HEK293 (cell line): Measurements from ENCODE around the gene PELI3.

Source experiments
- SP7 ChIP-seq: fragments of 450-650 bp; formaldehyde crosslinking; IDR thresholded peaks from 2 replicates; pipeline ENCODE4 v1.5.1; 2016; ENCODE audit warnings: missing biosample characterization, missing genetic modification characterization
- YY1 ChIP-seq: fragments of 450-650 bp; formaldehyde crosslinking; IDR thresholded peaks from 2 replicates; pipeline ENCODE4 v1.5.1; 2018; ENCODE audit warnings: missing biosample characterization, missing genetic modification characterization
- ZBTB26 ChIP-seq: fragments of 450-650 bp; formaldehyde crosslinking; optimal IDR thresholded peaks from 2 replicates; pipeline ENCODE3; 2016; ENCODE audit warnings: missing biosample characterization, mild to moderate bottlenecking, missing genetic modification characterization
- ZNF132 ChIP-seq: fragments of 450-650 bp; formaldehyde crosslinking; IDR thresholded peaks from 2 replicates; pipeline ENCODE4 v1.5.1; 2017; ENCODE audit warnings: missing biosample characterization, missing genetic modification characterization, borderline replicate concordance
- ZNF221 ChIP-seq: fragments of 450-650 bp; formaldehyde crosslinking; IDR thresholded peaks from 2 replicates; pipeline ENCODE4 v1.5.1; 2017; ENCODE audit warnings: missing biosample characterization, missing genetic modification characterization, borderline replicate concordance
- ZNF391 ChIP-seq: fragments of 450-650 bp; formaldehyde crosslinking; IDR thresholded peaks from 2 replicates; pipeline ENCODE4 v1.5.1; 2016; ENCODE audit warnings: low read depth, missing biosample characterization, missing genetic modification characterization, borderline replicate concordance
- ZNF394 ChIP-seq: fragments of 450-650 bp; formaldehyde crosslinking; IDR thresholded peaks from 2 replicates; pipeline ENCODE4 v1.5.1; 2016; ENCODE audit warnings: missing biosample characterization, missing genetic modification characterization, mild to moderate bottlenecking, moderate library complexity, borderline replicate concordance
- ZNF580 ChIP-seq: fragments of 450-650 bp; formaldehyde crosslinking; IDR thresholded peaks from 2 replicates; pipeline ENCODE4 v1.5.1; 2016; ENCODE audit warnings: missing biosample characterization, missing genetic modification characterization
- ZNF664 ChIP-seq: fragments of 450-650 bp; formaldehyde crosslinking; IDR thresholded peaks from 2 replicates; pipeline ENCODE4 v1.5.1; 2016; ENCODE audit warnings: missing biosample characterization, missing genetic modification characterization
- TF ChIP-seq, protein P1 (sequence below): fragments of 450-650 bp; formaldehyde crosslinking; IDR thresholded peaks from 2 replicates; pipeline ENCODE4 v1.5.1; 2016; ENCODE audit warnings: missing biosample characterization, missing genetic modification characterization
- TF ChIP-seq, protein P2 (sequence below): fragments of 450-650 bp; formaldehyde crosslinking; conservative IDR thresholded peaks from 2 replicates; pipeline ENCODE4 v1.5.1; 2016; ENCODE audit warnings: low read depth, missing biosample characterization, missing genetic modification characterization
- TF ChIP-seq, protein P3 (sequence below): fragments of 450-650 bp; formaldehyde crosslinking; IDR thresholded peaks from 2 replicates; pipeline ENCODE4 v1.5.1; 2017; ENCODE audit warnings: missing biosample characterization, missing genetic modification characterization
- TF ChIP-seq, protein P4 (sequence below): fragments of 450-650 bp; formaldehyde crosslinking; IDR thresholded peaks from 2 replicates; pipeline ENCODE4 v1.5.1; 2016; ENCODE audit warnings: missing biosample characterization, missing genetic modification characterization, borderline replicate concordance
- TF ChIP-seq, protein P5 (sequence below): fragments of 450-650 bp; formaldehyde crosslinking; IDR thresholded peaks from 2 replicates; pipeline ENCODE4 v1.5.1; 2016; ENCODE audit warnings: missing biosample characterization, missing genetic modification characterization
- TF ChIP-seq, protein P6 (sequence below): fragments of 450-650 bp; formaldehyde crosslinking; IDR thresholded peaks from 2 replicates; pipeline ENCODE4 v1.5.1; 2016; ENCODE audit warnings: missing biosample characterization, missing genetic modification characterization

Gene PELI3

DNA sequence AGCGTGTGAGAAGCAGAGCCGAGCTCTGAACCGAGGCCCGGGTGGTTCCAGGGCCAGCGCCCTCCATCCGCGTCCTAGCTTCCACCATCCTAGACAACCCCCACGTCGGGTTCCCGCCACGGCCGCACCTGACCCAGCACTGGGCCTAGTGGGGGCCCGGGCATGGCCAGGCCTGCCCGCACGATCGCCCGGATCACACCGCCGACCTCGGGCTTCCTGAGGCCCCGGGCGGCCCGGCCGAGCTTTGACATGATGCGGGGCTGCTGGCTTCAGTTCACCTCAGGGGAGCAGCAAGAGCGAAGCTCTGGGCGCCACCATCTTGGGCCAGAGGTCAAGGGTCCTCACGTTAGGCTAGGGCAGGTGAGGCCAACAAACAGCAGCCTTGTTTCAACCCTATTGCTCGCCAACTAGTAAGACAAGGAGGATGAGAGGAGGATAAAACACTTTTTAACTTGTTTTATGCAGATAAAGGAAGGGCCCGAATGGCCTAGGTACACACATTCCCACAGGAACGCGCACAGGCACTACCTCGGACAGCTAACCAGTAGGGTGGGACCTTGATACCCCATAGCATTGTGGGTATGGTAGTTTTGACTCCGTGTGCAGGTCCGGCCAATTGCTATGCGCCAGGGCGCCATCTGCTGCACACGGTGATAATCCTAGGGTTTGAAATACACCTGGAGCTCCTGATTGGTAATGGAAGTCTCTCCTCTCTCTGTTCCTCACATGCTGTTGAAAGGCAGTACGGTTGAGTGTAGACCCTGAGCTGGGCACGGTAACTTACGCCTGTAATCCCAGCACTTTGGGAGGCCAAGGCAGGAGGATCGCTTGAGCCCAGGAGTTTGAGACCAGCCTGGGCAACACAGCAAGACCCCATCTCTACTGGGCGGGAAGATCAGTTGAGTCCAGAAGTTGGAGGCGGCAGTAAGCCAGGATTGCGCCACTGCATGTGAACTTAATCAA, 27.9 kb upstream of the PELI3 start, which contains the start of gene MRPL11 (continued):
- TF ChIP-seq, protein P1, sequence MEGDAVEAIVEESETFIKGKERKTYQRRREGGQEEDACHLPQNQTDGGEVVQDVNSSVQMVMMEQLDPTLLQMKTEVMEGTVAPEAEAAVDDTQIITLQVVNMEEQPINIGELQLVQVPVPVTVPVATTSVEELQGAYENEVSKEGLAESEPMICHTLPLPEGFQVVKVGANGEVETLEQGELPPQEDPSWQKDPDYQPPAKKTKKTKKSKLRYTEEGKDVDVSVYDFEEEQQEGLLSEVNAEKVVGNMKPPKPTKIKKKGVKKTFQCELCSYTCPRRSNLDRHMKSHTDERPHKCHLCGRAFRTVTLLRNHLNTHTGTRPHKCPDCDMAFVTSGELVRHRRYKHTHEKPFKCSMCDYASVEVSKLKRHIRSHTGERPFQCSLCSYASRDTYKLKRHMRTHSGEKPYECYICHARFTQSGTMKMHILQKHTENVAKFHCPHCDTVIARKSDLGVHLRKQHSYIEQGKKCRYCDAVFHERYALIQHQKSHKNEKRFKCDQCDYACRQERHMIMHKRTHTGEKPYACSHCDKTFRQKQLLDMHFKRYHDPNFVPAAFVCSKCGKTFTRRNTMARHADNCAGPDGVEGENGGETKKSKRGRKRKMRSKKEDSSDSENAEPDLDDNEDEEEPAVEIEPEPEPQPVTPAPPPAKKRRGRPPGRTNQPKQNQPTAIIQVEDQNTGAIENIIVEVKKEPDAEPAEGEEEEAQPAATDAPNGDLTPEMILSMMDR (tag by site-specific recombination), result peak; percentile 71
- TF ChIP-seq, protein P2, sequence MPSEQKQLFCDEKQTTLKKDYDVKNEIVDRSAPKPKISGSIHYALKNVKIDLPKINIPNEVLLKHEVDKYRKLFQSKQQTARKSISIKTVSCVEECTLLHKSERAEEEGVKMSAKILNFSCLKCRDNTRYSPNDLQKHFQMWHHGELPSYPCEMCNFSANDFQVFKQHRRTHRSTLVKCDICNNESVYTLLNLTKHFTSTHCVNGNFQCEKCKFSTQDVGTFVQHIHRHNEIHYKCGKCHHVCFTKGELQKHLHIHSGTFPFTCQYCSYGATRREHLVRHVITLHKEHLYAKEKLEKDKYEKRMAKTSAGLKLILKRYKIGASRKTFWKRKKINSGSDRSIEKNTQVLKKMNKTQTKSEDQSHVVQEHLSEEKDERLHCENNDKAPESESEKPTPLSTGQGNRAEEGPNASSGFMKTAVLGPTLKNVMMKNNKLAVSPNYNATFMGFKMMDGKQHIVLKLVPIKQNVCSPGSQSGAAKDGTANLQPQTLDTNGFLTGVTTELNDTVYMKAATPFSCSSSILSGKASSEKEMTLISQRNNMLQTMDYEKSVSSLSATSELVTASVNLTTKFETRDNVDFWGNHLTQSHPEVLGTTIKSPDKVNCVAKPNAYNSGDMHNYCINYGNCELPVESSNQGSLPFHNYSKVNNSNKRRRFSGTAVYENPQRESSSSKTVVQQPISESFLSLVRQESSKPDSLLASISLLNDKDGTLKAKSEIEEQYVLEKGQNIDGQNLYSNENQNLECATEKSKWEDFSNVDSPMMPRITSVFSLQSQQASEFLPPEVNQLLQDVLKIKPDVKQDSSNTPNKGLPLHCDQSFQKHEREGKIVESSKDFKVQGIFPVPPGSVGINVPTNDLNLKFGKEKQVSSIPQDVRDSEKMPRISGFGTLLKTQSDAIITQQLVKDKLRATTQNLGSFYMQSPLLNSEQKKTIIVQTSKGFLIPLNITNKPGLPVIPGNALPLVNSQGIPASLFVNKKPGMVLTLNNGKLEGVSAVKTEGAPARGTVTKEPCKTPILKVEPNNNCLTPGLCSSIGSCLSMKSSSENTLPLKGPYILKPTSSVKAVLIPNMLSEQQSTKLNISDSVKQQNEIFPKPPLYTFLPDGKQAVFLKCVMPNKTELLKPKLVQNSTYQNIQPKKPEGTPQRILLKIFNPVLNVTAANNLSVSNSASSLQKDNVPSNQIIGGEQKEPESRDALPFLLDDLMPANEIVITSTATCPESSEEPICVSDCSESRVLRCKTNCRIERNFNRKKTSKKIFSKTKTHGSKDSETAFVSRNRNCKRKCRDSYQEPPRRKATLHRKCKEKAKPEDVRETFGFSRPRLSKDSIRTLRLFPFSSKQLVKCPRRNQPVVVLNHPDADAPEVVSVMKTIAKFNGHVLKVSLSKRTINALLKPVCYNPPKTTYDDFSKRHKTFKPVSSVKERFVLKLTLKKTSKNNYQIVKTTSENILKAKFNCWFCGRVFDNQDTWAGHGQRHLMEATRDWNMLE (tag by site-specific recombination), result peak; percentile 93
- TF ChIP-seq SP7 (peak; percentile 81), ZNF132 (no peak), ZNF664 (peak; percentile 56; the same call in 1 of the 2 replicates), YY1 (tag by site-specific recombination) (peak; percentile 95), ZNF394 (peak; percentile 42; the same call in 1 of the 2 replicates), ZNF221 (no peak), ZNF391 (tag by site-specific recombination) (peak; percentile 23; the same call in 1 of the 2 replicates), ZNF580 (peak; percentile 12; the same call in 1 of the 2 replicates), ZBTB26 (peak; percentile 38)
- TF ChIP-seq, protein P3, sequence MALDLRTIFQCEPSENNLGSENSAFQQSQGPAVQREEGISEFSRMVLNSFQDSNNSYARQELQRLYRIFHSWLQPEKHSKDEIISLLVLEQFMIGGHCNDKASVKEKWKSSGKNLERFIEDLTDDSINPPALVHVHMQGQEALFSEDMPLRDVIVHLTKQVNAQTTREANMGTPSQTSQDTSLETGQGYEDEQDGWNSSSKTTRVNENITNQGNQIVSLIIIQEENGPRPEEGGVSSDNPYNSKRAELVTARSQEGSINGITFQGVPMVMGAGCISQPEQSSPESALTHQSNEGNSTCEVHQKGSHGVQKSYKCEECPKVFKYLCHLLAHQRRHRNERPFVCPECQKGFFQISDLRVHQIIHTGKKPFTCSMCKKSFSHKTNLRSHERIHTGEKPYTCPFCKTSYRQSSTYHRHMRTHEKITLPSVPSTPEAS (tag by site-specific recombination), result no peak; the same call in 1 of the 2 replicates
- TF ChIP-seq, protein P4, sequence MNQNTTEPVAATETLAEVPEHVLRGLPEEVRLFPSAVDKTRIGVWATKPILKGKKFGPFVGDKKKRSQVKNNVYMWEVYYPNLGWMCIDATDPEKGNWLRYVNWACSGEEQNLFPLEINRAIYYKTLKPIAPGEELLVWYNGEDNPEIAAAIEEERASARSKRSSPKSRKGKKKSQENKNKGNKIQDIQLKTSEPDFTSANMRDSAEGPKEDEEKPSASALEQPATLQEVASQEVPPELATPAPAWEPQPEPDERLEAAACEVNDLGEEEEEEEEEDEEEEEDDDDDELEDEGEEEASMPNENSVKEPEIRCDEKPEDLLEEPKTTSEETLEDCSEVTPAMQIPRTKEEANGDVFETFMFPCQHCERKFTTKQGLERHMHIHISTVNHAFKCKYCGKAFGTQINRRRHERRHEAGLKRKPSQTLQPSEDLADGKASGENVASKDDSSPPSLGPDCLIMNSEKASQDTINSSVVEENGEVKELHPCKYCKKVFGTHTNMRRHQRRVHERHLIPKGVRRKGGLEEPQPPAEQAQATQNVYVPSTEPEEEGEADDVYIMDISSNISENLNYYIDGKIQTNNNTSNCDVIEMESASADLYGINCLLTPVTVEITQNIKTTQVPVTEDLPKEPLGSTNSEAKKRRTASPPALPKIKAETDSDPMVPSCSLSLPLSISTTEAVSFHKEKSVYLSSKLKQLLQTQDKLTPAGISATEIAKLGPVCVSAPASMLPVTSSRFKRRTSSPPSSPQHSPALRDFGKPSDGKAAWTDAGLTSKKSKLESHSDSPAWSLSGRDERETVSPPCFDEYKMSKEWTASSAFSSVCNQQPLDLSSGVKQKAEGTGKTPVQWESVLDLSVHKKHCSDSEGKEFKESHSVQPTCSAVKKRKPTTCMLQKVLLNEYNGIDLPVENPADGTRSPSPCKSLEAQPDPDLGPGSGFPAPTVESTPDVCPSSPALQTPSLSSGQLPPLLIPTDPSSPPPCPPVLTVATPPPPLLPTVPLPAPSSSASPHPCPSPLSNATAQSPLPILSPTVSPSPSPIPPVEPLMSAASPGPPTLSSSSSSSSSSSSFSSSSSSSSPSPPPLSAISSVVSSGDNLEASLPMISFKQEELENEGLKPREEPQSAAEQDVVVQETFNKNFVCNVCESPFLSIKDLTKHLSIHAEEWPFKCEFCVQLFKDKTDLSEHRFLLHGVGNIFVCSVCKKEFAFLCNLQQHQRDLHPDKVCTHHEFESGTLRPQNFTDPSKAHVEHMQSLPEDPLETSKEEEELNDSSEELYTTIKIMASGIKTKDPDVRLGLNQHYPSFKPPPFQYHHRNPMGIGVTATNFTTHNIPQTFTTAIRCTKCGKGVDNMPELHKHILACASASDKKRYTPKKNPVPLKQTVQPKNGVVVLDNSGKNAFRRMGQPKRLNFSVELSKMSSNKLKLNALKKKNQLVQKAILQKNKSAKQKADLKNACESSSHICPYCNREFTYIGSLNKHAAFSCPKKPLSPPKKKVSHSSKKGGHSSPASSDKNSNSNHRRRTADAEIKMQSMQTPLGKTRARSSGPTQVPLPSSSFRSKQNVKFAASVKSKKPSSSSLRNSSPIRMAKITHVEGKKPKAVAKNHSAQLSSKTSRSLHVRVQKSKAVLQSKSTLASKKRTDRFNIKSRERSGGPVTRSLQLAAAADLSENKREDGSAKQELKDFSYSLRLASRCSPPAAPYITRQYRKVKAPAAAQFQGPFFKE (tag by site-specific recombination), result no peak
- TF ChIP-seq, protein P5, sequence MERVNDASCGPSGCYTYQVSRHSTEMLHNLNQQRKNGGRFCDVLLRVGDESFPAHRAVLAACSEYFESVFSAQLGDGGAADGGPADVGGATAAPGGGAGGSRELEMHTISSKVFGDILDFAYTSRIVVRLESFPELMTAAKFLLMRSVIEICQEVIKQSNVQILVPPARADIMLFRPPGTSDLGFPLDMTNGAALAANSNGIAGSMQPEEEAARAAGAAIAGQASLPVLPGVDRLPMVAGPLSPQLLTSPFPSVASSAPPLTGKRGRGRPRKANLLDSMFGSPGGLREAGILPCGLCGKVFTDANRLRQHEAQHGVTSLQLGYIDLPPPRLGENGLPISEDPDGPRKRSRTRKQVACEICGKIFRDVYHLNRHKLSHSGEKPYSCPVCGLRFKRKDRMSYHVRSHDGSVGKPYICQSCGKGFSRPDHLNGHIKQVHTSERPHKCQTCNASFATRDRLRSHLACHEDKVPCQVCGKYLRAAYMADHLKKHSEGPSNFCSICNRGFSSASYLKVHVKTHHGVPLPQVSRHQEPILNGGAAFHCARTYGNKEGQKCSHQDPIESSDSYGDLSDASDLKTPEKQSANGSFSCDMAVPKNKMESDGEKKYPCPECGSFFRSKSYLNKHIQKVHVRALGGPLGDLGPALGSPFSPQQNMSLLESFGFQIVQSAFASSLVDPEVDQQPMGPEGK, result peak; percentile 40; the same call in 1 of the 2 replicates
- TF ChIP-seq, protein P6, sequence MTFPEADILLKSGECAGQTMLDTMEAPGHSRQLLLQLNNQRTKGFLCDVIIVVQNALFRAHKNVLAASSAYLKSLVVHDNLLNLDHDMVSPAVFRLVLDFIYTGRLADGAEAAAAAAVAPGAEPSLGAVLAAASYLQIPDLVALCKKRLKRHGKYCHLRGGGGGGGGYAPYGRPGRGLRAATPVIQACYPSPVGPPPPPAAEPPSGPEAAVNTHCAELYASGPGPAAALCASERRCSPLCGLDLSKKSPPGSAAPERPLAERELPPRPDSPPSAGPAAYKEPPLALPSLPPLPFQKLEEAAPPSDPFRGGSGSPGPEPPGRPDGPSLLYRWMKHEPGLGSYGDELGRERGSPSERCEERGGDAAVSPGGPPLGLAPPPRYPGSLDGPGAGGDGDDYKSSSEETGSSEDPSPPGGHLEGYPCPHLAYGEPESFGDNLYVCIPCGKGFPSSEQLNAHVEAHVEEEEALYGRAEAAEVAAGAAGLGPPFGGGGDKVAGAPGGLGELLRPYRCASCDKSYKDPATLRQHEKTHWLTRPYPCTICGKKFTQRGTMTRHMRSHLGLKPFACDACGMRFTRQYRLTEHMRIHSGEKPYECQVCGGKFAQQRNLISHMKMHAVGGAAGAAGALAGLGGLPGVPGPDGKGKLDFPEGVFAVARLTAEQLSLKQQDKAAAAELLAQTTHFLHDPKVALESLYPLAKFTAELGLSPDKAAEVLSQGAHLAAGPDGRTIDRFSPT (tag by site-specific recombination), result no peak
